Suprapubic skin (tissue), 3 donors: ENCODE measurements around the gene CAMK1.

Experiments used
- CTCF ChIP-seq, 2 donors: fragments of 200-600 bp in 1 of 2; fragments of 450-650 bp in 1 of 2; sonication (generic) in 1 of 2; IDR thresholded peaks; one replicate each; pipeline ENCODE4 v1.5.1; 2016 to 2019; ENCODE audit warnings: antibody characterized with exemption in 2 of 2, mild to moderate bottlenecking in 1 of 2, moderate library complexity in 1 of 2
- EP300 ChIP-seq: sonication (generic); formaldehyde crosslinking; IDR thresholded peaks from one replicate; pipeline ENCODE4 v1.6.1; 2017; ENCODE audit warnings: antibody characterized with exemption
- POLR2A ChIP-seq, 2 donors: fragments of 450-650 bp; IDR thresholded peaks; one replicate each; pipeline ENCODE4 v1.6.1; 2017; ENCODE audit warnings: antibody characterized with exemption in 2 of 2, mild to moderate bottlenecking in 2 of 2, moderate library complexity in 2 of 2

- TF ChIP-seq CTCF (IDR thresholded peaks at IDR 0.05), result no peak
- TF ChIP-seq POLR2A (IDR thresholded peaks at IDR 0.05), result no peak
- no peak for TF ChIP-seq EP300
Measured at GRCh38 chr3:9784965-9785364, 15.2 kb upstream of the CAMK1 start.
